MCF 10A (cell line): Measurements from ENCODE around the gene TBC1D12. TPM values are rescaled to one million over a fixed set of nuclear protein-coding genes. Genes with fewer than 3 reads are reported as not detected.

Source experiments
- BruUV-seq: library from RNA; stranded (reverse); fragments of 400-500 nt; replicated peaks from 2 replicates; lab custom pipeline; 2021; lab: Mats Ljungman, UMichigan
- CTCF ChIA-PET: fragments of 300-600 bp; sonication (Branson Sonifier 250); formaldehyde crosslinking; extraction: SDS; loops from one replicate; lab custom pipeline; 2021; ENCODE audit warnings: antibody characterized with exemption, inconsistent platforms; lab: Yijun Ruan, JAX
- POLR2A ChIA-PET: fragments of 300-600, 350-650 bp; sonication (Branson Sonifier 250); formaldehyde crosslinking; extraction: SDS; loops from one replicate; lab custom pipeline; 2020; ENCODE audit warnings: antibody characterized with exemption, inconsistent platforms; lab: Yijun Ruan, JAX
- DNase-seq: peaks from one replicate; pipeline ENCODE4 v3.0.0-alpha.2; 2018; ENCODE audit not compliant: unreplicated experiment
- H3K27ac Mint-ChIP-seq: one replicate; pipeline ENCODE4 v1.8.0; 2022; ENCODE audit warnings: mild to moderate bottlenecking, low read depth, mixed read lengths; ENCODE audit not compliant: unreplicated experiment
- H3K27me3 Mint-ChIP-seq: one replicate; pipeline ENCODE4 v1.8.0; 2022; ENCODE audit warnings: mixed read lengths; ENCODE audit not compliant: insufficient read depth, unreplicated experiment
- H3K36me3 Mint-ChIP-seq: one replicate; pipeline ENCODE4 v1.8.0; 2022; ENCODE audit warnings: mild to moderate bottlenecking, moderate library complexity, mixed read lengths; ENCODE audit not compliant: insufficient read depth, unreplicated experiment
- H3K4me1 Mint-ChIP-seq: one replicate; pipeline ENCODE4 v1.8.0; 2022; ENCODE audit warnings: mixed read lengths; ENCODE audit not compliant: insufficient read depth, unreplicated experiment
- H3K4me3 Mint-ChIP-seq: one replicate; pipeline ENCODE4 v1.8.0; 2022; ENCODE audit warnings: mild to moderate bottlenecking, moderate library complexity, mixed read lengths; ENCODE audit not compliant: unreplicated experiment
- H3K9me3 Mint-ChIP-seq: one replicate; pipeline ENCODE4 v1.8.0; 2022; ENCODE audit warnings: mixed read lengths; ENCODE audit not compliant: unreplicated experiment
- CTCF ChIP-seq: fragments of 200-600 bp; IDR thresholded peaks from one replicate; pipeline ENCODE4 v1.8.0; 2022; ENCODE audit warnings: antibody characterized with exemption, mild to moderate bottlenecking; ENCODE audit not compliant: unreplicated experiment
- intact Hi-C: fragments of 100-400 bp; cut with micrococcal nuclease; formaldehyde crosslinking; loops from 2 replicates; pipeline ENCODE4 v1.14.1; 2022
- total RNA-seq: library from RNA; stranded (reverse); gene quantifications from 2 replicates; pipeline ENCODE4 v1.2.3, GENCODE V29; 2022

Gene TBC1D12
- total RNA-seq, 1 experiment from 2014 or later = 5.4 TPM

- TF ChIP-seq CTCF = no peak
- Mint-ChIP-seq H3K36me3 (peaks cover 6% of the 10 kb centered on the region), H3K4me3 (no peak overlapping the region), H3K9me3 (peaks cover 21% of the 10 kb centered on the region), H3K27me3 (no peaks in the 10 kb centered on the region), H3K4me1 (no peaks in the 10 kb centered on the region), H3K27ac (no peak overlapping the region)
- ChIA-PET POLR2A (no interaction called here), CTCF (interaction anchor here (0.6 kb wide), 1 partner anchor 785 kb away, joined by 3 read pairs; no protein-coding TSS in a partner anchor)
- intact Hi-C loops = no loop called here
- no peak for DNase-seq
- no TSS peak for BruUV-seq
These were observed 81.6 kb downstream of the TBC1D12 start for GRCh38 chr10:94483970-94484369.

DNA sequence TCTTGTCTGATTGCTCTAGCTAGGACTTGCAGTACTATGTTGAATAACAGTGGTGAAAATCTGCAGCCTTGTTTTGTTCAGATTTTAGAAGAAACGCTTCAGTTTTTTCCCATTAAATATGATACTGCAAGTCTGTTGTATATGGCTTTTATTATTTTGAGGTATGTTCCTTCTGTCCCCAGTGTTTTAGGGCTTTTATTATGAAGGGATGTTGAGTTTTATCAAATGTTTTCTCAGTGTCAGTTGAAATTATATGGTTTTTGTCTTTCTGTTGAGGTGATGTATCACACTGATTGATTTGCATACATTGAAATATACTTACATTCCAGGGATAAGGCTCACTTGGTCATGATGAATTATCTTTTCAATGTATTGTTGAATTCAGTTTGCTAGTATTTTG lies 82.8 kb downstream of the TBC1D12 start:
- Mint-ChIP-seq H3K27ac (no peak overlapping the region), H3K27me3 (no peaks in the 10 kb centered on the region), H3K9me3 (peaks cover 21% of the 10 kb centered on the region), H3K4me3 (no peak overlapping the region), H3K36me3 (peaks cover 6% of the 10 kb centered on the region), H3K4me1 (no peaks in the 10 kb centered on the region)
- POLR2A ChIA-PET = no interaction called here
- intact Hi-C loops = no loop called here
- TF ChIP-seq CTCF = no peak
- DNase-seq = no peak
- CTCF ChIA-PET = no interaction called here
- no TSS peak for BruUV-seq

- peaks cover 6% of the 10 kb centered on the region for H3K36me3 Mint-ChIP-seq
- TF ChIP-seq CTCF = no peak
- peaks cover 21% of the 10 kb centered on the region for H3K9me3 Mint-ChIP-seq
- intact Hi-C loops = no loop called here
- H3K27me3 Mint-ChIP-seq = no peaks in the 10 kb centered on the region
- DNase-seq = no peak
- BruUV-seq = no TSS peak
- no peaks in the 10 kb centered on the region for H3K4me1 Mint-ChIP-seq
- POLR2A ChIA-PET = no interaction called here
- CTCF ChIA-PET = interaction anchor here (0.6 to 0.7 kb wide), 2 partner anchors 29 to 934 kb away, joined by 3 read pairs; no protein-coding TSS in a partner anchor
- no peak overlapping the region for H3K4me3 Mint-ChIP-seq
- no peak overlapping the region for H3K27ac Mint-ChIP-seq
These were observed 85.2 kb downstream of the TBC1D12 start for GRCh38 chr10:94487575-94487974.

GRCh38 chr10:94489107-94489506 lies 86.8 kb downstream of the TBC1D12 start:
- no peaks in the 10 kb centered on the region for H3K4me1 Mint-ChIP-seq
- H3K27me3 Mint-ChIP-seq = no peaks in the 10 kb centered on the region
- intact Hi-C loops = no loop called here
- no peak overlapping the region for H3K4me3 Mint-ChIP-seq
- ChIA-PET POLR2A (interaction anchor here (1.2 kb wide), 1 partner anchor 32 kb away, joined by 3 read pairs; no protein-coding TSS in a partner anchor), CTCF (interaction anchor here (0.8 to 1.1 kb wide), 2 partner anchors 22 to 843 kb away, joined by 3 read pairs; no protein-coding TSS in a partner anchor)
- peaks cover 6% of the 10 kb centered on the region for H3K36me3 Mint-ChIP-seq
- no peak for TF ChIP-seq CTCF
- H3K9me3 Mint-ChIP-seq = peaks cover 8% of the 10 kb centered on the region
- no peak for DNase-seq
- H3K27ac Mint-ChIP-seq = no peak overlapping the region
- no TSS peak for BruUV-seq
